HepG2 (cell line): ENCODE data around the gene TBC1D16. TPM values are rescaled to one million over a fixed set of nuclear protein-coding genes. Genes with fewer than 3 reads are reported as not detected.
A peak's percentile ranks its signal among the peaks of the same experiment; 100 is the strongest.

Experiments
- ASH2L ChIP-seq: fragments of 300-600, 200-600 bp; sonication (generic); IDR thresholded peaks from 2 replicates; pipeline ENCODE4 v1.7.0; 2017; ENCODE audit warnings: low read depth, mild to moderate bottlenecking, moderate library complexity, mixed read lengths, low read length; ENCODE audit not compliant: insufficient read length
- BRF2 ChIP-seq: sonication (generic); formaldehyde crosslinking; IDR thresholded peaks from 2 replicates; pipeline ENCODE4 v1.8.1; 2022; ENCODE audit warnings: mild to moderate bottlenecking, missing genetic modification reagents
- ETV5 ChIP-seq: IDR thresholded peaks from 2 replicates; pipeline ENCODE4 v1.6.1; 2018; ENCODE audit warnings: missing biosample characterization, missing genetic modification reagents, inconsistent platforms, borderline replicate concordance
- FOXA3 ChIP-seq: IDR thresholded peaks from 2 replicates; pipeline ENCODE4 v1.6.1; 2016; ENCODE audit warnings: missing genetic modification reagents, missing compliant biosample characterization
- GMEB1 ChIP-seq: sonication (generic); formaldehyde crosslinking; IDR thresholded peaks from 2 replicates; pipeline ENCODE4 v1.5.1; 2020; ENCODE audit warnings: missing genetic modification reagents, mild to moderate bottlenecking, borderline replicate concordance
- PAWR ChIP-seq: sonication (generic); formaldehyde crosslinking; IDR thresholded peaks from 2 replicates; pipeline ENCODE4 v1.4.0; 2020; ENCODE audit warnings: missing genetic modification reagents, mild to moderate bottlenecking, borderline replicate concordance
- RCOR2 ChIP-seq: IDR thresholded peaks from 2 replicates; pipeline ENCODE4 v1.6.1; 2016; ENCODE audit warnings: missing biosample characterization, missing genetic modification reagents
- RELA ChIP-seq: sonication (generic); formaldehyde crosslinking; IDR thresholded peaks from 2 replicates; pipeline ENCODE4 v1.4.0; 2020; ENCODE audit warnings: missing genetic modification reagents
- SALL2 ChIP-seq: sonication (generic); formaldehyde crosslinking; IDR thresholded peaks from 2 replicates; pipeline ENCODE4 v1.8.1; 2023; ENCODE audit warnings: mild to moderate bottlenecking, missing genetic modification reagents, inconsistent platforms
- SMYD3 ChIP-seq: sonication (generic); formaldehyde crosslinking; IDR thresholded peaks from 2 replicates; pipeline ENCODE4 v1.8.1; 2023; ENCODE audit warnings: mild to moderate bottlenecking, missing genetic modification reagents
- THAP7 ChIP-seq: sonication (generic); formaldehyde crosslinking; IDR thresholded peaks from 2 replicates; pipeline ENCODE4 v1.8.1; 2023; ENCODE audit warnings: mild to moderate bottlenecking, missing genetic modification reagents
- ZNF12 ChIP-seq: sonication (generic); formaldehyde crosslinking; IDR thresholded peaks from 2 replicates; pipeline ENCODE4 v1.5.0; 2020; ENCODE audit warnings: missing genetic modification reagents
- ZNF143 ChIP-seq: sonication (generic); formaldehyde crosslinking; IDR thresholded peaks from 2 replicates; pipeline ENCODE4 v1.4.0; 2020; ENCODE audit warnings: missing genetic modification reagents
- ZNF282 ChIP-seq: fragments of 450-650 bp; IDR thresholded peaks from 2 replicates; pipeline ENCODE4 v1.6.1; 2018; ENCODE audit not compliant: partially characterized antibody
- ZNF503 ChIP-seq: sonication (generic); formaldehyde crosslinking; IDR thresholded peaks from 2 replicates; pipeline ENCODE4 v1.4.0; 2020; ENCODE audit warnings: missing genetic modification reagents
- ZNF580 ChIP-seq: IDR thresholded peaks from 2 replicates; pipeline ENCODE4 v1.6.1; 2016; ENCODE audit warnings: low read depth, borderline replicate concordance
- polyA plus RNA-seq, 8 experiments: library from polyadenylated mRNA; depleted of rRNA in 3 of 8; stranded (reverse) in 7 of 8; unstranded in 1 of 8; fragments of >200 nt; fragmentation: Illumina TruSeq in 4 of 8; extraction: Trizol in 4 of 8; gene quantifications; 2 replicates each; pipeline versions ENCODE4 v1.2.1 to v1.2.3, GENCODE V29; 2011 to 2016; ENCODE audit warnings: low read depth in 4 of 8, missing spikeins in 1 of 8, mixed read lengths in 1 of 8; ENCODE audit not compliant: insufficient read depth in 1 of 8
- total RNA-seq, 5 experiments: library from RNA; depleted of rRNA; stranded (reverse); fragments of >200 nt; fragmentation: Illumina TruSeq; extraction: Trizol; gene quantifications; 2 replicates each; pipeline ENCODE4 v1.2.3, GENCODE V29; 2016; ENCODE audit warnings: low read depth in 1 of 5
- TF ChIP-seq, protein P1 (sequence below): sonication (generic); formaldehyde crosslinking; IDR thresholded peaks from 2 replicates; pipeline ENCODE4 v1.8.0; 2022; ENCODE audit warnings: low read depth, missing genetic modification reagents
- TF ChIP-seq, protein P2 (sequence below): sonication (generic); formaldehyde crosslinking; IDR thresholded peaks from 2 replicates; pipeline ENCODE4 v1.4.0; 2020; ENCODE audit warnings: low read depth, mild to moderate bottlenecking, missing genetic modification reagents

The TBC1D16 gene
- total and polyA plus RNA-seq, 2 of the 13 experiments (the other 11 are each of a cell fraction or from before 2014, with no cell fraction given) = 14.9 to 24.9 TPM

- TF ChIP-seq BRF2 (CRISPR knock-in tag) = peak; percentile 86; the same call in 1 of the 2 replicates
- 0 out of 2 replicates have a peak, but pooled peaks have one; percentile 45 for TF ChIP-seq ZNF143
- TF ChIP-seq, protein P1, sequence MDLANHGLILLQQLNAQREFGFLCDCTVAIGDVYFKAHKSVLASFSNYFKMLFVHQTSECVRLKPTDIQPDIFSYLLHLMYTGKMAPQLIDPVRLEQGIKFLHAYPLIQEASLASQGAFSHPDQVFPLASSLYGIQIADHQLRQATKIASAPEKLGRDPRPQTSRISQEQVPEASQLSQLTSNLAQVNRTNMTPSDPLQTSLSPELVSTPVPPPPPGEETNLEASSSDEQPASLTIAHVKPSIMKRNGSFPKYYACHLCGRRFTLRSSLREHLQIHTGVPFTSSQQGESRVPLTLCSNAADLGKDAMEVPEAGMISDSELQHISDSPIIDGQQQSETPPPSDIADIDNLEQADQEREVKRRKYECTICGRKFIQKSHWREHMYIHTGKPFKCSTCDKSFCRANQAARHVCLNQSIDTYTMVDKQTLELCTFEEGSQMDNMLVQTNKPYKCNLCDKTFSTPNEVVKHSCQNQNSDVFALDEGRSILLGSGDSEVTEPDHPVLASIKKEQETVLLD (CRISPR knock-in tag) = peak; percentile 61; the same call in 1 of the 2 replicates
- TF ChIP-seq PAWR (CRISPR knock-in tag) = no peak
- peak; percentile 72 for TF ChIP-seq GMEB1
- peak; percentile 95 for TF ChIP-seq ZNF503 (CRISPR knock-in tag)
- 0 out of 2 replicates have a peak, but pooled peaks have one; percentile 42 for TF ChIP-seq RELA (CRISPR knock-in tag)
- peak; percentile 98 for TF ChIP-seq ETV5
- peak; percentile 93 for TF ChIP-seq FOXA3 (CRISPR knock-in tag)
- TF ChIP-seq, protein P2, sequence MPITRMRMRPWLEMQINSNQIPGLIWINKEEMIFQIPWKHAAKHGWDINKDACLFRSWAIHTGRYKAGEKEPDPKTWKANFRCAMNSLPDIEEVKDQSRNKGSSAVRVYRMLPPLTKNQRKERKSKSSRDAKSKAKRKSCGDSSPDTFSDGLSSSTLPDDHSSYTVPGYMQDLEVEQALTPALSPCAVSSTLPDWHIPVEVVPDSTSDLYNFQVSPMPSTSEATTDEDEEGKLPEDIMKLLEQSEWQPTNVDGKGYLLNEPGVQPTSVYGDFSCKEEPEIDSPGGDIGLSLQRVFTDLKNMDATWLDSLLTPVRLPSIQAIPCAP = 0 out of 2 replicates have a peak, but pooled peaks have one; percentile 26
- TF ChIP-seq ASH2L = peak; percentile 98
- no peak; the same call in 1 of the 2 replicates for TF ChIP-seq THAP7
- 0 out of 2 replicates have a peak, but pooled peaks have one; percentile 77 for TF ChIP-seq SMYD3 (CRISPR knock-in tag)
- TF ChIP-seq ZNF282 = no peak
- TF ChIP-seq RCOR2 (CRISPR knock-in tag) = peak; percentile 78
- peak; percentile 47; the same call in 1 of the 2 replicates for TF ChIP-seq ZNF580 (CRISPR knock-in tag)
- peak; percentile 92; the same call in 1 of the 2 replicates for TF ChIP-seq SALL2 (CRISPR knock-in tag)
- TF ChIP-seq ZNF12 = no peak; the same call in 1 of the 2 replicates
Observed at GRCh38 chr17:79988185-79988971, 47.3 kb downstream of the TBC1D16 start (continued).
